Fibroblast of pulmonary artery (primary cell): ENCODE measurements around the gene HDX.

Experiments
- DNase-seq: peaks from one replicate; pipeline ENCODE4 v3.0.0-alpha.2; 2010; ENCODE audit warnings: low read depth
- H3K4me3 ChIP-seq: replicated peaks from 2 replicates; pipeline ENCODE4 v1.5.1; 2011; ENCODE audit warnings: low read depth, mild to moderate bottlenecking, control low read depth, low read length, moderate library complexity
- CTCF ChIP-seq: IDR thresholded peaks from 2 replicates; pipeline ENCODE4 v1.5.1; 2011; ENCODE audit warnings: mild to moderate bottlenecking, control low read depth, low read length, inconsistent platforms; ENCODE audit errors: missing control alignments

HDX gene

DNA sequence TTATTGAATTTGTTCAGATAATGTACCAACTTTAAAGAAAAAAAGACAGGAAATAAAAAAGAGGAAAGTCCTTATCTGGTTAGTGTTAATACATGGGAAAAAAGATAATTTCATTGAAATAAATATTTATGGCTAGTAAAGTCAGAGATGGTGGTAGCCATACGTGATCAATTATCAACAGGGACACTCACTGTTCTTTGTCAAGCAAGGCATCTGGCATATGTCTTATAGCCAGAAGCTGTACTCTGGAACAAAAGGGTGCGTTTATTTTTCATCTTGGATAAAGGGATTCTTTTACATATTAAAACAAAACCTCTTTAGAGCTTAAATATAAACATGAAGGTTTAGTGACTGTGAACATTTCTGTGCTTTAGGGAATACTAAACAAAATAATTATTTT, 26.7 kb downstream of the HDX start:
- no peak for TF ChIP-seq CTCF
- no peak overlapping the region for H3K4me3 ChIP-seq
- no peak for DNase-seq

- H3K4me3 ChIP-seq = no peak overlapping the region
- DNase-seq = no peak
- no peak for TF ChIP-seq CTCF
Observed at GRCh38 chrX:84475101-84475500, 27.2 kb downstream of the HDX start.

GRCh38 chrX:84469226-84469625, 33.0 kb downstream of the HDX start:
- TF ChIP-seq CTCF = no peak
- H3K4me3 ChIP-seq = no peak overlapping the region
- peak; percentile 53 for DNase-seq

DNA sequence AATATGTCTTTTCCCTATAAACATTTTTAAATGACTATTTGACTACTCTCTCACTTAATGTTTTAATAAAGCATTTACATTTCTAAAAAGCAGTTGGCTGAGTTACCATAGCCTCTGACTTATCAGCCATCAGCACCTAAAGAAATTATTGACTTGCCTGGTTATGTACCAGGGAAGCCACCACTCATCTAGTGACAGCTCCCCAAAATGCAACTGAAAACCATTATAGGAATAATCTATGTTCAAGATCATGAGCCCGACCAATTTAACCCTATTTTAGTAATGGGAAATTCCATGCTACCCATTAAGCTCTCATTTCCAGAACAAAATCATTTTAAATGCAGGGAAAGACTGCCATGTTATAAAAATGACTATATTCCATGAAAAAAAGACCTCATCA, 34.4 kb downstream of the HDX start:
- no peak for TF ChIP-seq CTCF
- DNase-seq = no peak
- no peak overlapping the region for H3K4me3 ChIP-seq

GRCh38 chrX:84453351-84454246, 48.7 kb downstream of the HDX start:
- DNase-seq = no peak
- H3K4me3 ChIP-seq = no peak overlapping the region
- TF ChIP-seq CTCF = no peak

GRCh38 chrX:84441143-84441542, 61.1 kb downstream of the HDX start:
- peak; percentile 0 for DNase-seq
- H3K4me3 ChIP-seq = no peak overlapping the region
- TF ChIP-seq CTCF = no peak

- DNase-seq = no peak
- H3K4me3 ChIP-seq = no peak overlapping the region
- no peak for TF ChIP-seq CTCF
Observed at GRCh38 chrX:84415140-84415539, 87.1 kb downstream of the HDX start.
